ENCODE measurements around the gene PLD4.

PLD4 gene

DNA sequence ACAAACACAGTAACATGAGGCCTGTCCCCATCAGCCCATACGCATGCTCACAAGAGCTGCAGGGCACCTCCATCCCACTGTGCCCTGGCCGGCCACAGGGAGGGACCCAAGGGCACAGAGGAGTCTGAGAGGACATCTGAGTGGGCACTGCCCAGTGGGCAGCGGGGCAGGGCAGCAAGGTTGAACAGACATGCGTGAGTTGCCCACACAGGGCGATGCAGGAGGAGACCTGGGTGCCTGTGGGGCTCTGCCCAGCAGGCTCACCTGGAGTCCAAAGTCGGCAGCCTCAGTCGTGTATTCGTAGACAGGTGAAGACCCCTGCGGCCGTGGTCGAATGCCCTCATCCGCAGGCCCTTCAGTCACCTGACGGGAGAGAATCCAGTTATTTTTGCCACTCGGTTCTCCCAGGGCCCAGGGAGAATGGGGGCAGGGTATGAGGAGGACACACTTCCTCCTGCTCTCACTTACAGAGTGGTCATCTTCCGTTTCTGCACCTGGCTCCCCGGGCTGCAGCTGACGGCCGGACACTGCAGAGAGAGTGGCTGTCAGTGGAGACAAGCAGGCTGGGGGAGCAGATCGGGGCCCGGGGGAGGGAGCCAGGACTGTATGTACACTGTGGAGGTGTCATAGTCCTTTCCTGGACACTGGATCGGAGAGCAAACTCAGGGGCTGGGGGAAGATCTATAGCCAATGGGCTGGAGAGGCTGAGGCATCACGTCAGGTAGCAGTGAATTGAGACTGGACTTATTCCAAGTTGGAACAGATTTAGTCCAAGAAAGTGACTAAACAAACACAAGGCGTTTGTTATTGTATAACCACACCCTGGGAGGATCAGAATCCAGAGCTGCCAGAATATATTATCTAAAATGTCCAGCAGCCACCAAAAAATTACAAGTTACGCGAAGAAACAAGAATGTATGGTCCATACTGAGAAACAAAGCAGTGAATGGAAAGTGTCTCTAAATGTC is 32.8 kb downstream of the PLD4 start:
- no peak for DNase-seq

GRCh38 chr14:104964546-104964945 is 39.9 kb downstream of the PLD4 start:
- DNase-seq, result no peak

DNA sequence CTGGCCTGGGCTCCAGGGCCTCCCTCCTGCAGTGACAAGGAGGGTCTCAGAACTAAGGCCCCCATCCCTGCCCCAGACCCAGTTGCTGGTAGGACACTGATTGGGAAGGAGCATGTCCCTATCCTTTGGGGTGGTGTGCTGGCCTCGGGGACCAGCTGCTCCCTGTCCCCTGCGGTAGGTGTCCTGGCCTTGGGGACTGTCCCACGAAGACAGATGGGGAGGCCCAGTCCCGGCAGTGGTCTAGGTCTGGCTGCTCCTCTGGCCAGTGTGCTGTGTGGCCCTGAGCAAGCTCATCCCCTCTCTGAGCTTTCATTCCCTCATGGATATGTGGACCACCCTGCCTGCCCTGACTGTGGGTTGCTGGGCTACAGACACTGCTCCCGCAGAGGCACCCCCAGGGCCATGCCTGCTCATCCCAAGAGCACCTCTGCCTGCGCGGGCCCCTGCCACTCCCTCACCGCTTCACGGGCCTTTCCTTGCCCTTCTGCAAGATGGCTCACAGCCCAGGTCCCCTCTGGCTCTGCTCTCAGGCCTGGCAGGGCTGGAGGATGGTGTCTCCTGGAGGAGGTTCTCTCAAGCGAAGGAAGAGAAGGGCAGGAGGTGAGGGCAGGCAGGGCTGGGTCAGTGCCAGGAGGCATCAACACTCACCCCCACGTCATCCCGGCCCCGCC is 41.0 kb downstream of the PLD4 start:
- DNase-seq, result no peak

- DNase-seq, result no peak
Observed at GRCh38 chr14:104966261-104966865, 41.7 kb downstream of the PLD4 start.

- DNase-seq, result no peak
Observed at GRCh38 chr14:104966981-104967385, 42.3 kb downstream of the PLD4 start.

DNA sequence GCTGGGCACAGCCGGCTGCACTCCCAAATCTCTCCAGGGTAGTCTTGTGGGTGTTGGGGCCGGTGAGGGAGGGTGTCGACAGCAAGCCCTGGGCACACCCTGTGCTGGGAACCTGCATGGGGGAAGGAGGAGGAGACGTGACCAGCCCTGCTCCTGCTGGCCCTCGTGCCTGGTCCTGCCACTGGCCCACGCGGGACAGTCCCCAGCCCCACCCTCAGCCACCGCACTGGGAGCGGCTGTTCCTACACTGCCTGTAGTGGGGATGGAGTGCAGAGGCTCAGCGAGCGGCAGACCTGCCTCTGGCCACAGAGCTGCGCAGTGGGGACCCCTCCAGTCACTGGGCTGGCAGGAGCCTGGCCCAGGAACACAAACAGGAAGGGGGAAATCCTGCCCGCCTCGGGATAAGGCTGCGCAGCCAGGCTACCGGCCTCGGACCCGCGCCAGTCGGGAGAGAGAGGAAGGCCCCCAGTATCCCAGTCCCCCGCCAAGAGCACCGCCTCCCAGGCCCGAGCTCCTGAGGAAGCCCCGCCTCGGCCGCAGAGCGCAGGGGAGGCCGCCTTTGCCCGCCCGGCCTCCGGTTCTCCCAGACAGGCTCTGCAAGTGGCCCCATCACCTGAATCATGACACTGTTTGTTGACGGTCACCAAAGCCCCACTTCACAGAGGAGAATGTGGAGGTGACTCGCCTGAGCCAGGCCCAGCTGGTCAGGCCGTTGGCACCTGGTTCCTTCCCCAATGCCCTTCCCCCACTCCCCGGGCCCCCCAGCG is 42.9 kb downstream of the PLD4 start:
- DNase-seq, result no peak

- DNase-seq, result no peak
Observed at GRCh38 chr14:104968153-104968527, 43.5 kb downstream of the PLD4 start.

GRCh38 chr14:104968541-104969401 is 44.1 kb downstream of the PLD4 start:
- DNase-seq, result no peak

- DNase-seq, result no peak
Observed at GRCh38 chr14:104969741-104970230, 45.1 kb downstream of the PLD4 start.

DNA sequence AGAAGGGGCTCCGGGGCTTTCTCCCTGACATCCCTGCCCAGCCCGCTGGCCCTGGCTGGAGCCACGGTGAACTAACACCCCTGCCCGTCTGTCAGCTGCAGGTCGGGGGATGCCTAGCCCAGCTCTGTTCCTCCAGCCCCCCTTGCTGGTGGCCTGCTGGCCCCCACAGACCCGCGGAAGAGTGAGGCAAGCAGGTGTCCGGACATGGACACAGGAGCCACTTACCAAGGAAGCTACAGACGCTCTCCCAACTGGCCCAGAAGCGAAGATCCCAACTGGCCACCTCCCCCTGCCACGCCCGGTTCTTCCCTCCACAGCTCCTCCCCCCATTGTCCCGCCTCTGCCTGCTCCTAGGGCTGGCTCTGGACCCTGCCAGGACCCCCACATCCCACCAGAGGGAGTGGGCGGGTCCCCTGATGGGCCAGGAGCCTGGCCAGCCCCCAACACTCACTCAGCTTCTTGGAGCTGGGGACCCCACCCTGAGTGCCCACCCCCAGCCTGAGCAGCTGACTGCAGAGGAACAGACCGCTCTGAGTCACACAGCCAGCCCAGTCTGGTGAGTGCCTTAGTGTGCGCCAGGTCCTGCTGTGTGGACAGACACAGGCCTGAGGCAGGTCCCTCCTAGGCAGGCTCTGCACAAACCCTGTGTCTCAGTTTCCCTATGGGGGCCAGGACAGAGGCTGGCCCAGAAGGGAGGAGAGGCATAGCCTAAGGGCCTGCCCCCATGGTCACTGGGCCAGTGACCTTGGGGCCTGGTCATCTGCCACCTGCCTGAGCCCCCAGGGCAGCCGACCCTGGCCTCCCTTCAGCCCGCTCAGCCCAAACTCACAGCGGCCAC is 45.8 kb downstream of the PLD4 start:
- DNase-seq, result no peak

DNA sequence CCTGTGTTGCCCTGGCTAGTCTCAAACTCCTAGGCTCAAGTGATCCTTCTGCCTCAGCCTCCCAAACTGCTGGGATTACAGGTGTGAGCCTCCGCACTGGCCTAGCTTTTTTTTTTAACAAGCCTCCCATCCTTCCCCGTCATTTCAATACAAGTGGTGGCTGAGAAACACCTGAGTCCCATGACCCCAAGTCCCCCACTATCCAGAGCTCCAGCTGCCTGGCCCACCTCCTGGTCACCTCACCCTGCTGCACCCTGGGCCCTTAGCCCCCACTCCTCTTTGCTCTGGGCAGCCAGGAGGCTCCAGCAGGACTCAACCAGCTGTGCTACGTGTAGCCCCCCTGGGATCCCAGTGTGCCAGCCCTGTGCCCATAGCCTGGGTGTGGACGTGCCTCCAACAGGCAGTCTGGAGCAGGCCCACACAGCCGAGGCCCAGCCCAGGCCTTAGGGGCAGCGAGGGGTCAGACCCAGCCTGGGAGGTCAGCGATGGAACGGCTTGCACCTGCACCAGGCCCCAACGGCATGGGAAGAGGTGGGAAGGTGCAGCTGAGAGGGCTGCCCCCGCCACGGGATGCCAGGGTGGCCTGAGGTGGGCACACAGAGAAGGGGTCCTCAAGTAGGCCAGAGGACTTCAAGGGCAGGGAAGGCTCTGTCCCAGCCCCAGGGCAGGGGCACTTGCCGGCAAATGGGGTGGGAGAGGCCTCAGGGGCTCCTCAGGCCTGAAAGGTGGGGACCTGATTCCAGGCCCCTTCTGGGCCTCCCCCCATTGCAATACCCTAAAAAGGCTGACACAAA is 47.0 kb downstream of the PLD4 start:
- no peak for DNase-seq

DNA sequence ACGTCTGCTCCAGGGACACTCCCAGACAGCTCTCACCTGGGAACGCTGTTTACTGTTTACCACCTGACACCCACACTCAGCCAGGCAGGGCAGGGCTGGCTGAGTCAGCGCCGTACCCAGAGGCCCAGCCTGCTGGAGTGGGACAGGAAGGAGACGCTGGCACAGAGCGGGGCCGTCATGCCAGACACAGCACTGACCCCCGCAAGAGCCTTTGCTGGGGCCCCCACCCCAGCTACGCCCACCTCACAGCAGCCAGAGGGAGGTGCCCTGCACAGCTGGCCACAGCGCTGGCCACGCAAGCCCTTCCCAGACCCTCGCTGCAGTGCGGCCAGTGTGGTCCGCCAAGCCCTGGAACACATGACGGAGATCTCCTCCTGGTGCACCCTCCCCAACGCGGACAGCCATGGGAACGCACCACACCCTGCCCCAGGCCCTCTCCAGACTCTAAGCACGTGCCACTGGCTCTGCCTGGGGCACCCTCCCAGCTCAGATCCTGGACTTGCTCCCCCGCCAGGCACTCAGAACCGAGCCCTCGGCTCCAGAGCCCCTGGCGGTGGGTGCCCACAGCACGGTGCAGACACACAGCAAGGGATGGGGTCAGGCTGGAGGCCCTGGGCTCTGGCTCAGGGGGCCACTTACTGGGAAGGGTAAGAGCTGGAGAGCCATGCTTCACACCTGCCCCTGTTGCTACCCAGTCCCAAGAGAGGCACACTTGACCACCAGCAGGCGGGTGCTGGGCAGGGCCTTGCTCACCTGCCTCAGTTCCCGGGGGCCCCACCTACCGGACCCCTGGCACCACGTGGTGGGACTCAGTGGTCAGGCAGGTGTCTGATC is 47.8 kb downstream of the PLD4 start:
- no peak for DNase-seq

- no peak for DNase-seq
Observed at GRCh38 chr14:104973135-104973384, 48.4 kb downstream of the PLD4 start.

GRCh38 chr14:104973385-104974145 is 48.9 kb downstream of the PLD4 start:
- no peak for DNase-seq

- no peak for DNase-seq
Observed at GRCh38 chr14:104974146-104974541, 49.5 kb downstream of the PLD4 start.

DNA sequence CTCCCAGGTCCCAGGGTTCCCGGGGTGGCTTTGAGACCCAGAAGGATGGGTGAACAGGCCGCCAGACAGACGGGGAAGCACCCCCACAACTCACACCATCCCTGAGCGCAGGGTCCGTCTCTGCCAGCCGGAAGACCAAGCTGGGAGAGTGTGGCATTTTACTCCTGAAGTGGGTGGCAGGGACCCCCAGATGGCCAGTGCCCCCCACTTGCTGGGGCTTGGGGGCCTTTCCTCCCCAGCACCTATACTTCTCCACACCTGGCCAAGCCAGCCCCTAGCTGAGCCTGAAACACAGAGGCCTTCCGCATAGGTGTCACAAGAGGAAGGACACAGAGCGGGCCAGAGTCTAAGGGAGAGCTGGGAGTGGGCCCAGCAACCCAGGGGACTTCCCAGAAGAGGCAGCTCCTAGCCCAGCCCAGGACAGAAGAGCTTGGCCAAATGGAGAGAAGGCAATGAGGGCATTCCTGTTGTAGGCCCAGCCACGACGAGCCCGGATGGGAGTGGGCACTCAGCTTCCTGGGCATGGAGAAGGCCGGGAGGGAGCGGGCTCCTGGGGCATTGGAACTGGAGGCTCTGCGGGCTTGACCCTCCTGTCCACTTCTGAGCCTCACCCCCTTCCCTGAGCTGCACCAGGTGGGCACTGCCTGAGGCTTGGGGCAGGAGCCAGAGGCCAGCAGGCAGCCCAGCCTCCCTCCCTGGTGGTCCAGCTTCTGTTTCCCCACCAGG is 50.1 kb downstream of the PLD4 start:
- no peak for DNase-seq

DNA sequence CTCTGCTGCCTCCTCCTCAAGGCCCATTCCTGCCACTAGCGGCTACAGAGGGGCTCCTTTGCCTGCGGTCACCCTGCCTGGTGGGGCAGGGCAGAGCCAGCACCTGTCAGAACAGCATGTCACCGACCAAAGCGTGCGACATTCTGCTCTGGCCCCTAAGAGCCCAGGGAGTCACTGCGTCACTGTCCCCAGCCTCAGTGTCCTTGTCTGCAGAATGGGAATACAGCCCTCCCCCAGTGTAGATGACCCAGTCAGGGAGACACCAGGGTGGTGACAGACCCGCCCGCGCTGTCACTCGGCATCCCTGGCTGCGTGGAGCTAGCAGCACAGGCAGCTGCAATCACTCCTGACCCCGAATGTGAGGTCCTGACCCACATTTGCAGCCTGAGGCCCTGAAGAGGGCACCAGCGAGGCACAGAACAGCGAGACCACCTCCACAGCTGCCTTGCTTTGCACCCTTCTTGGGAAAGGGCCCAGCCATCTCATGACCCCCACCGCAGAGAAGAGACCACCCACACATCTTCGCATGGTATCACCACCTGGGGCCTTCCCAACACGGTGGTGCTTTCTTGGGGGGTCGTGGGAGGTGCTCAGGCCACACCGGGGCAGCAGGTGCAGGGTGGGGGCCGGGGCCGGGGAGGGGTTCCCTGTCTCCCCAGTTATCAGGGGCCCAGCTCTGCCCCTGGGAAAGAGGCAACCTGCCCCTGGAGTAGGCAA is 51.0 kb downstream of the PLD4 start:
- DNase-seq, result no peak

Measured in bone marrow (tissue), 2 donors.